Type B pancreatic cell (in vitro differentiated cells): ENCODE measurements around the gene KCTD19. TPM values are rescaled to one million over a fixed set of nuclear protein-coding genes. Genes with fewer than 3 reads are reported as not detected.

Experiments
- DNase-seq: peaks from one replicate; pipeline ENCODE4 v3.0.0; 2021; ENCODE audit warnings: mixed read lengths; ENCODE audit not compliant: unreplicated experiment; ENCODE audit errors: extremely low spot score
- H3K27ac Mint-ChIP-seq: 2 replicates; pipeline ENCODE4 v1.8.0; 2021; ENCODE audit warnings: mild to moderate bottlenecking, mixed read lengths
- H3K27me3 Mint-ChIP-seq: 2 replicates; pipeline ENCODE4 v1.8.0; 2021; ENCODE audit warnings: mixed read lengths
- H3K36me3 Mint-ChIP-seq: 2 replicates; pipeline ENCODE4 v1.8.0; 2021; ENCODE audit warnings: mixed read lengths
- H3K4me1 Mint-ChIP-seq: one replicate; pipeline ENCODE4 v1.8.0; 2021; ENCODE audit warnings: mixed read lengths; ENCODE audit not compliant: unreplicated experiment
- H3K4me3 Mint-ChIP-seq: 2 replicates; pipeline ENCODE4 v1.8.0; 2021; ENCODE audit warnings: mild to moderate bottlenecking, mixed read lengths
- H3K9me3 Mint-ChIP-seq: 2 replicates; pipeline ENCODE4 v1.8.0; 2021; ENCODE audit warnings: mixed read lengths
- total RNA-seq: library from RNA; stranded (reverse); gene quantifications from 2 replicates; pipeline ENCODE4 v1.2.1, GENCODE V29; 2021; ENCODE audit warnings: low replicate concordance
- TF ChIP-seq, protein P1 (sequence below): fragments of 200-600 bp; sonication (generic); conservative IDR thresholded peaks from 2 replicates; pipeline ENCODE4 v1.5.0; 2021; ENCODE audit warnings: antibody characterized with exemption, mild to moderate bottlenecking

KCTD19 gene
- total RNA-seq, 1 donor from 2014 or later = 0.56 TPM

DNA sequence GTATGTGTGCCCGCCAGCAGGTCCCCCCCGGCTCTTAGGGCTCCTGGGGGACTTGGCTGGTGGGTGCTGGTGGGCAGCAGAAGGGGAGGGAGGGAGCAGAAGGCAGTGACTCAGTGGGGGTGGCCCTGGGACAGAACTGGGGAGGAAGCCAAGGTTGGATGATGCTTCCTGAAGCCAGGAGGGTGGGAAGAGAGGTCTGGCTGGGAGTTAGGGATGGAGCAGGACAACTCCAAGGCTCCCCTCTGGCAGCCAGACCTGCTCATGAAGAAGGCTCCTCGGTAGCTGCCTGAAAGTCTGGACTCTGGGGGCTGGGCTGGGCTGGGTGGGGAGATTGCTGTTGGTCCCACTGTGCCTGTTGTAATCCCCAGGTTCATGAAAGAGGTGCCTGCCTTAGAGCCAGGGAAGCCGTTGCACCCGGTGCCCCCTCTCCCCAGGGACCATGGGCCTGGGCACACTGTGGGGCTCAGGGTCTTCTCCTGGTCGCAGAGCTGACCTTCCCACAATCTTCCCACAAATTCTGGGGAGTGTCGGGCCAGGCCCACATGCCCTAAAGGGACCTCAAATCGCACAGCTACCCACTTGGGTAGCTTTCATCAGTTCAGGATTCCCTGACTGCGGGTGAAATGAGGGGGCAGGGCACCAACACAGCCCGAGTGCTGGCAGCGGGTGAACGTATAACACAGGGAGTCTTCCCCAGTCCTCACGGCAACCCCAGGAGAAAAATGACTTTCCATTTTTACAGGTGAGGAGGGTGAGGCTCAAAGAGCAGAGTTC, 48.4 kb downstream of the KCTD19 start:
- Mint-ChIP-seq H3K27me3 (no peaks in the 10 kb centered on the region), H3K27ac (no peak overlapping the region), H3K4me3 (peak overlapping the region; percentile 78), H3K9me3 (no peaks in the 10 kb centered on the region), H3K36me3 (no peaks in the 10 kb centered on the region), H3K4me1 (no peaks in the 10 kb centered on the region)
- no peak for DNase-seq
- TF ChIP-seq, protein P1, sequence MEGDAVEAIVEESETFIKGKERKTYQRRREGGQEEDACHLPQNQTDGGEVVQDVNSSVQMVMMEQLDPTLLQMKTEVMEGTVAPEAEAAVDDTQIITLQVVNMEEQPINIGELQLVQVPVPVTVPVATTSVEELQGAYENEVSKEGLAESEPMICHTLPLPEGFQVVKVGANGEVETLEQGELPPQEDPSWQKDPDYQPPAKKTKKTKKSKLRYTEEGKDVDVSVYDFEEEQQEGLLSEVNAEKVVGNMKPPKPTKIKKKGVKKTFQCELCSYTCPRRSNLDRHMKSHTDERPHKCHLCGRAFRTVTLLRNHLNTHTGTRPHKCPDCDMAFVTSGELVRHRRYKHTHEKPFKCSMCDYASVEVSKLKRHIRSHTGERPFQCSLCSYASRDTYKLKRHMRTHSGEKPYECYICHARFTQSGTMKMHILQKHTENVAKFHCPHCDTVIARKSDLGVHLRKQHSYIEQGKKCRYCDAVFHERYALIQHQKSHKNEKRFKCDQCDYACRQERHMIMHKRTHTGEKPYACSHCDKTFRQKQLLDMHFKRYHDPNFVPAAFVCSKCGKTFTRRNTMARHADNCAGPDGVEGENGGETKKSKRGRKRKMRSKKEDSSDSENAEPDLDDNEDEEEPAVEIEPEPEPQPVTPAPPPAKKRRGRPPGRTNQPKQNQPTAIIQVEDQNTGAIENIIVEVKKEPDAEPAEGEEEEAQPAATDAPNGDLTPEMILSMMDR = no peak

- no peaks in the 10 kb centered on the region for H3K27me3 Mint-ChIP-seq
- H3K36me3 Mint-ChIP-seq = no peaks in the 10 kb centered on the region
- H3K4me1 Mint-ChIP-seq = no peaks in the 10 kb centered on the region
- H3K9me3 Mint-ChIP-seq = no peaks in the 10 kb centered on the region
- peak overlapping the region; percentile 14 for H3K4me3 Mint-ChIP-seq
- TF ChIP-seq, protein P1 = no peak
- no peak overlapping the region for H3K27ac Mint-ChIP-seq
- no peak for DNase-seq
These were observed 49.1 kb downstream of the KCTD19 start for GRCh38 chr16:67277294-67277998.

- Mint-ChIP-seq H3K4me3 (no peak overlapping the region), H3K27me3 (no peaks in the 10 kb centered on the region), H3K4me1 (no peaks in the 10 kb centered on the region), H3K36me3 (no peaks in the 10 kb centered on the region), H3K27ac (no peak overlapping the region), H3K9me3 (no peaks in the 10 kb centered on the region)
- TF ChIP-seq, protein P1 = no peak
- no peak for DNase-seq
These were observed 51.2 kb downstream of the KCTD19 start for GRCh38 chr16:67275321-67275720.

DNA sequence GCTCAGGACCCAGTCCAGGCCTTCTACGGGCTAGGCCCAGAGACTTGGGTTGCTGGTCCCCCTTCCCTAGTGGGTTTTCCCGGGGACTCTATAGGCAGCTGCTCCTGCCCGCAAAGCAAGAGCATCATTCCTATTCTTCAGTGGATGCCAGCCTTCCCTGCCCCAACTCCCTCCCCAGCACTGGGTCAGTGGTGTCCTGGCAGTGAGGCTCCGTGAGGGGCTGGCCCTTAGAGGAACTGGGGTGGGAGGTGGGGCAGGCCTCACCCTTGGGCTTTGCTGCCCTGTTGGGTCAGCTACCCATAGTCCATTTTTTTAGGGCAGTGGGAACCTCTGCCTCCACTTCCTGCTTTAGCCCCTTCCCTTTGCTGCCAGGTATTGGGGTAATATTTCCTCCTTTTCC, 55.1 kb downstream of the KCTD19 start:
- no peaks in the 10 kb centered on the region for H3K9me3 Mint-ChIP-seq
- no peak overlapping the region for H3K4me3 Mint-ChIP-seq
- no peaks in the 10 kb centered on the region for H3K36me3 Mint-ChIP-seq
- TF ChIP-seq, protein P1 = no peak
- H3K4me1 Mint-ChIP-seq = no peaks in the 10 kb centered on the region
- H3K27me3 Mint-ChIP-seq = no peaks in the 10 kb centered on the region
- DNase-seq = no peak
- H3K27ac Mint-ChIP-seq = no peak overlapping the region

DNA sequence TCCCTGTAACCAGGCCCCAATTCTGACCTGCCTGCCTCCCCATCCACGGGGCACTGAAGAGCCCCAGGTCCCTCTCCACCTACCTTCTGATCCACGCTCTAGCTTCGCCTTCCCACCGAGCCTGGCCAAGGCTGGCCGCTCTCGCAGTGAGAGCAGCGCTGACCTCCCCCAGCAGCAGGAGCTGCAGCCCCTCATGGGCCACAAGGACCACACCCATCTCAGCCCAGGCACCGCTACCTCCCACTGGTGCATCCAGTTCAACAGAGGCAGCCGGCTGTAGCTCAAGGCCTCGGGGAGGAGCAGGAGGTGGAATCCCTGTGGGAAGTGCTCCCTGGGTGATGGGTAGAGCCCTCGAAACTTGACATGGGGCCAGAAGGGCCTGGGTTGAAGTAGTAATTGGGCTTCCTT, 55.6 kb downstream of the KCTD19 start:
- no peaks in the 10 kb centered on the region for H3K4me1 Mint-ChIP-seq
- TF ChIP-seq, protein P1 = no peak
- no peak overlapping the region for H3K27ac Mint-ChIP-seq

More for the DNA sequence above, 55.6 kb downstream of the KCTD19 start:
- DNase-seq = no peak
- no peaks in the 10 kb centered on the region for H3K9me3 Mint-ChIP-seq
- no peaks in the 10 kb centered on the region for H3K36me3 Mint-ChIP-seq
- peaks cover 3% of the 10 kb centered on the region for H3K27me3 Mint-ChIP-seq
- H3K4me3 Mint-ChIP-seq = no peak overlapping the region
